LNCaP clone FGC (cell line): ENCODE measurements around the gene KATNAL1.
"Not testable (repeated sequence)": the region's sequence is repeated elsewhere in the genome, so short reads cannot be mapped to it uniquely, and the experiment has no call there.

Experiments
- DNase-seq: peaks from one replicate; pipeline ENCODE4 v3.0.0-alpha.2; 2011; ENCODE audit warnings: low read depth
- H3K4me3 ChIP-seq: 2 replicates; pipeline ENCODE4 v1.5.1; 2011; ENCODE audit warnings: mild to moderate bottlenecking, low read depth, low read length, control low read depth
- TF ChIP-seq, protein P1 (sequence below): IDR thresholded peaks from 2 replicates; pipeline ENCODE4 v1.5.1; 2012; ENCODE audit warnings: mild to moderate bottlenecking; ENCODE audit not compliant: control insufficient read depth, insufficient read depth; ENCODE audit errors: extremely low read depth

KATNAL1 gene

DNA sequence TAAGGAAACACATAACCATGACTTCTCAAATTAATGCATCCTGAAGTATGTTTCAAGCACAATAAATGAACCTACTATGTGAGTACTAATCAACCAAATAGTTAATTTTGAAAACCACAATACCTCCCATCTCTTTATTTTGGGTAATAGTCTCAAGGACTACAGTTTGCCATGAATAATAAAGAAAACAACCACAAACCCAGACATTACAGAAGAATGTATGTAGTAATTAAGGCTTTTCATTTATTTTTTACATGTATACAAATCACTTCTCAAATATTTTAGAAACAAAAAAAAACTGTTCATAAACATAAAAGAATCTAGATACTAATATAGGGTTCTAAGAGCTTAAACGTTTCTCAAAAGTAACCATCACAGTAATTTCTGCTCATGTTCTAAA lies 6.8 kb downstream of the KATNAL1 start:
- H3K4me3 ChIP-seq: no peak overlapping the region
- TF ChIP-seq, protein P1, sequence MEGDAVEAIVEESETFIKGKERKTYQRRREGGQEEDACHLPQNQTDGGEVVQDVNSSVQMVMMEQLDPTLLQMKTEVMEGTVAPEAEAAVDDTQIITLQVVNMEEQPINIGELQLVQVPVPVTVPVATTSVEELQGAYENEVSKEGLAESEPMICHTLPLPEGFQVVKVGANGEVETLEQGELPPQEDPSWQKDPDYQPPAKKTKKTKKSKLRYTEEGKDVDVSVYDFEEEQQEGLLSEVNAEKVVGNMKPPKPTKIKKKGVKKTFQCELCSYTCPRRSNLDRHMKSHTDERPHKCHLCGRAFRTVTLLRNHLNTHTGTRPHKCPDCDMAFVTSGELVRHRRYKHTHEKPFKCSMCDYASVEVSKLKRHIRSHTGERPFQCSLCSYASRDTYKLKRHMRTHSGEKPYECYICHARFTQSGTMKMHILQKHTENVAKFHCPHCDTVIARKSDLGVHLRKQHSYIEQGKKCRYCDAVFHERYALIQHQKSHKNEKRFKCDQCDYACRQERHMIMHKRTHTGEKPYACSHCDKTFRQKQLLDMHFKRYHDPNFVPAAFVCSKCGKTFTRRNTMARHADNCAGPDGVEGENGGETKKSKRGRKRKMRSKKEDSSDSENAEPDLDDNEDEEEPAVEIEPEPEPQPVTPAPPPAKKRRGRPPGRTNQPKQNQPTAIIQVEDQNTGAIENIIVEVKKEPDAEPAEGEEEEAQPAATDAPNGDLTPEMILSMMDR: no peak
- no peak for DNase-seq

DNA sequence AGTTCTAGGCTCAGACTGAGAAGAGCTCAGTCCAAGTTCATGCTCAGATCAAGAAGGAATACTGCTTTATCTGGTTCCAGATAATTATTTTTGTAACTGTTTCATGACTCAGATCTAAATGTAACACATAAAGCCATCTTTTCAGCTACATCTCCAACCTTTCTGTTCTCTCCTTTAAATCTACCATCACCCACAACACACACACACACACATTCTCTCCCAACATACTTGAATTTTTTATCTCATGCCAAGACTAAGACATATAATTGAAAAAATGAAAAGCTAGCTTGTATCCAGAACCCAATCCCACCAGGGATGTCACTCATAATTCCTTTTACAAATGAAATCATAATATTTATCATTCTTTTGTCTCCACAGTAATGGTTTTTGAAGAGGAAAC lies 7.6 kb downstream of the KATNAL1 start:
- H3K4me3 ChIP-seq: no peak overlapping the region
- DNase-seq: no peak
- TF ChIP-seq, protein P1: no peak

DNA sequence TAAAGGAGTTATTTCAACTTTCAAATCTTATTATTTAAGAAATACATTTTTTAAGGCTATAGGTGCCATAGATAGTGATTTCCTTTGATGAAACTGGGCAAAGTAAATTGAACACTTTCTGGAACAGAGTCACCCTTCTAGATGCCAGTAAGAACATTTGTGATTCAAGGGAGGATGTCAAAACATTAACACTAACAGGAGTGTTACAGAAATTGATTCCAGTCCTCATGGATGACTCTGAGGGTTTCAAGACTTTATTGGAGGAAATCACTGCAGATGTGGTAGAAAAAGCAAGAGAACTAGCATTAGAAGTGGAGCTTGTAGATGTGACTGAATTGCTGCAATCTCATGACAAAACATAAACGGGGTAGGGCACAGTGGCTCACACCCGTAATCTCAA lies 12.2 kb downstream of the KATNAL1 start:
- H3K4me3 ChIP-seq: no peak overlapping the region
- no peak for DNase-seq
- TF ChIP-seq, protein P1: no peak

- no peak overlapping the region for H3K4me3 ChIP-seq
- DNase-seq: no peak
- TF ChIP-seq, protein P1: no peak
Measured at GRCh38 chr13:30294004-30294403, 13.3 kb downstream of the KATNAL1 start.

- H3K4me3 ChIP-seq: no peak overlapping the region
- no peak for DNase-seq
- TF ChIP-seq, protein P1: no peak
Measured at GRCh38 chr13:30292325-30292724, 15.0 kb downstream of the KATNAL1 start.

GRCh38 chr13:30290812-30291436 lies 16.4 kb downstream of the KATNAL1 start:
- TF ChIP-seq, protein P1: no peak
- DNase-seq: no peak
- H3K4me3 ChIP-seq: no peak overlapping the region

DNA sequence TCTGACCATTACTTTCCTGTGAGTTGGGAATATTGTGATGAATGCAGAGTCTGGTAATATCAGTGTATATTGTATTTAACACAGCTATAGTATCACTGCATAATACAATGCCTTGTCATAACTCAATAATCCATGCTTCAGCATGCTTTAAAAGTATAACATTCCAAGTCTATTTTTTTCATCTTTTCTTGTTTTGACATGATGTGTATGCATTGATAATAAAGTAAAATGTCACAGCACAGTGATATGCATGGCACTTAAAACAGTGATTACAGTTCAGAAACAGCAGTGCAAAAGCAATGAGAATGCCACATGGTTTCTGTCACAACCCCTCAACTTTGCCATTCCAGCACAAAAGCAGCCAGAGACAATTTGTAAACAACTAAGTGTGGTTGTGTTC lies 17.8 kb downstream of the KATNAL1 start:
- TF ChIP-seq, protein P1: no peak
- H3K4me3 ChIP-seq: no peak overlapping the region
- no peak for DNase-seq

- not testable (repeated sequence) for DNase-seq, H3K4me3 ChIP-seq
Measured at GRCh38 chr13:30286059-30286458, 21.3 kb downstream of the KATNAL1 start.
